Measurements from ENCODE around the gene WHRN.

The WHRN gene

DNA sequence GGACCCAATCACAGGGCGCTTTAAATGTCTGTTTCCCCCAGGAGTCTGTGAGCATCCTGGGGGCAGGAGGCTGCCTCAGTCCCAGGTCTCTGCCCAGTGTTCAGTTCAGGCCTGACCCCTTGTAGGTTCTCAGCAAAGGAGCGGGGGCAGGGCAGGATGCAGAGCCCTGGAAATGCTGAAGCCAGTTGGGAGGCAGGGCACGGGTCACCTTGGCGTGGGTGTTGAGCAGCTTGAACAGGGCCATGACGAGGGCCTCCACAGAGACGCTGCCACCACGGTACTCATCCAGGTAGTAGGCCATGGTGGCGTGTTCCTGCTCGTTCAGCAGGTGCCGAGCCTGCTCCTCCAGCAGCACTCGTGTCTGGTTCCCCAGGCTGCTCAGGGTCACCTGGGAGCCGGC is 81.1 kb downstream of the WHRN start:
- no peak for DNase-seq (ENCODE audit: low read depth, low spot score)

DNA sequence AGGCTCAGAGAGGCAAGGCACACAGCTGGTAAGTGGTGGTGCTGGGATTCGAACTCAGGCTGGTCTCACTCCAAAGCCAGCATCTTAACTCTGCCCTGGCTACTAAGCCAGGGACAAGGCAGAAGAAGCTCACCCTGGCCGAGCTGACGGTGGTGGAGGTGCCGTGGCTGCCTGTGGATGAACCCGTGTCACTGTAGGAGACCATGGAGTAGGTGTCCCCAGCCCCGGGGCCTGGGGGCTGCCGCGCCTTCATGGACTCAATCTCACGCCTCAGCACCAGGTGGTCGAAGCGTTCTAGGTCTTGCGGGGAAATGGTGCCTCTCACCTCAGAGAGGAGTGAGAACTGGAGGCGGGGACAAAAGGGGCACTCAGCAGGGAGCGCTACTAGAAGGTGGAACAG is 82.1 kb downstream of the WHRN start:
- DNase-seq (ENCODE audit: low read depth, low spot score) = no peak

DNA sequence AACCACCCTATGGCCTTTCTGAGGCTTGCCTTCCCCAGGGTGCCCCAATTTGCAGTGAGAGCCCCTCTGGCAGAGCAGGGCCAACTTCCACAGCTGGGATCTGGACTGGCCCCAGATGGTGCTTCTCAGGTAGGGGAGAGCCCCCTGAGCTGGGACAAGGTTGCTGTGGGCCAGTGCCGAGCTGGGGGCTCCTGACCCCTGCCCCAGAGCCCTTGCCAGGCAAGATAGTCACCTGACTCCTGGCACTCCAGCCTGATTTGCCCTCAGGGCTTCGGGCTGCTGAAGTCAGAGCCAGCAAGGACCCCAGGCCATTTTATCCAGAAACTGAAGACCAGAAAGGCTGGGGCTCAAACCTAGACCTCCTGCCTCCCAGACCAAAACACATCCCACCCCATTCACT is 84.1 kb downstream of the WHRN start:
- DNase-seq (ENCODE audit: low read depth, low spot score) = no peak

DNA sequence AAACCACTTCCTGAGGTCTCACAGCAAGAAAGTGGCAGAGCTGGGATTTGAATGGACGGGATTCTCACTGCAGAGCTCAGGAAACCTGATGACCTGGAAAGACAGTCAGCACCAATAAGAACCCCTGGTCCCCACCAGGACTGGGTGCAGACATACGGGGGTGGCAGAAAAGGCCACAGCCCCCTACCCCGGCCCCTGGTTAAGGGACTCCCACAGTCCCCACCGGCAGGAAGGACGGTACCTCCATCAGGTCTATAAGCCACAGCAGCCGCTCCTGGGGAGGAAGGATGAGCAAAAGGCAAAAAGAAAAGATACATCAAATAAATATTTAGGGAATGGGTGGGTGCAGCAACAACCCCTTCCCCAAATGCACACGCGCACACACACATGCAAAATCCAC is 85.5 kb downstream of the WHRN start:
- DNase-seq (ENCODE audit: low read depth, low spot score) = no peak

DNA sequence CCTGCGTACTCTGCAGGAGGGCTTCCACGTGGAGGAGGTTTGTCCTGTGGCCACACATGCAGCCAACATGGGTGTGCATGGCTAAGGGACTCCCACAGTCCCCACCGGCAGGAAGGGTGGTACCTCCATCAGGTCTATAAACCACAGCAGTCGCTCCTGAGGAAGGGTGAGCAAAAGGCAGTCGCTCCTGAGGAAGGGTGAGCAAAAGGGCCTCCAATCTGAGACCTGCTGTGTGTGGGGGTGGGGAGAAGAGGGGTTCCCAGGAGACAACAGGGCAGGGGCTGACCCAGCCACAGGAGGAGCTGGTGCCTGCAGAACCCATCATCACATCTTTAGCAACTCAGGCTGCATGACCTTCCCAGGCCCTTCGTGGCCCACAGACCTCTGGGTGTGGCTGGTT is 87.2 kb downstream of the WHRN start:
- no peak for DNase-seq (ENCODE audit: low read depth, low spot score)

DNA sequence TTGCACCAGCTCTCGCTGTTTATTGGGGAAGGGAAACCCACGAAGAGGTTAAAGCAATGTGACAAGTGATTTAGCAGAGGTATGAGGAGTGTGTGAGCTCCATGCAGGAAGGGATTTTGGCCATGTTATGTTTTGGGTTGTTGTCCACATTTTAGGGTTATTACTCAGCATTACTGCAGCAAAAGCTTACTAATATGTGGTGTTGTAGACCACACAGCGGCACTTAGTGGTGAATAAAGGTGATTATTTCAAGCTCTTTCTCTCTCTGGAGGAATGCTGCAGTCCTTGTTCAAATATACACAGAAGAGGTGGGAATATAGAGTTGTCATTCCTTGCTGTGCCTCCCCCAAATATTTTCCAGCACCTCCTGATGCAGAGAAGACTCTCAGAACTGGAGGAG is 87.8 kb downstream of the WHRN start:
- DNase-seq (ENCODE audit: low read depth, low spot score) = no peak

DNA sequence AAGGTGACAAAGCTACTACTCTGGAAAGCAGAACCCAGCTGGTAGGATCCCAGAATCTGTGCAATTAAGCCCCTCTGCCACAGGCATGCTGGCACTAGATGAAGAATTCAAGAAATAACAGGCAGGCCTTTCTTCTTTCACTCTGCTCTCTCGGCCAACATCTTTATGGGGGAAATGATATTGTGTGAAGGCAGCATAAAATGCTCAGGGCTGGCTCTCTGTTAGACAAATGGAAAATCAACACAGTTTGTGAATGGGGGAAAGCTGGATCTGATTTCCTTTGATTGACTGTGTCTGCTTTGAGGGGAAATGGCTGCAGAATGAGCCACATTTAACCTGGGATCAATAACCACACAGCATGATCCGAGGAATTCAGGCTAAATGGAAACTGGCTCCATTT is 88.4 kb downstream of the WHRN start:
- no peak for DNase-seq (ENCODE audit: low read depth, low spot score)

DNA sequence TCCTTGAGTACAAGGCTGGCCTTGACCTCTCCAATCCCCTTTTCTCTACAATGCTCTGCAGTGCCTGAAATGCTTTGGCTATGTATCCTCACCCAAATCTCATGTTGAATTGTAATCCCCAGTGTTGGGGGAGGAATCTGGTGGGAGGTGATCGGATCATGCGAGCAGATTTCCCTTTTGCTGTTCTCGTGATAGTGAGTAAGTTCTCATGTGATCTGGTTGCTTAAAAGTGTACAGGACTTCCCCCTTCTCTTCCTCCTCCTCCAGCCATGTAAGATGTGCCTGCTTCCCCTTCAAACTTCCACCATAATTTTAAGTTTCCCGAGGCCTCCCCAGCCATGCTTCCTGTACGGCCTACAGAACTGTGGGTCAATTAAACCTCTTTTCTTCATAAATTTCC is 89.0 kb downstream of the WHRN start:
- DNase-seq (ENCODE audit: low read depth, low spot score) = no peak

DNA sequence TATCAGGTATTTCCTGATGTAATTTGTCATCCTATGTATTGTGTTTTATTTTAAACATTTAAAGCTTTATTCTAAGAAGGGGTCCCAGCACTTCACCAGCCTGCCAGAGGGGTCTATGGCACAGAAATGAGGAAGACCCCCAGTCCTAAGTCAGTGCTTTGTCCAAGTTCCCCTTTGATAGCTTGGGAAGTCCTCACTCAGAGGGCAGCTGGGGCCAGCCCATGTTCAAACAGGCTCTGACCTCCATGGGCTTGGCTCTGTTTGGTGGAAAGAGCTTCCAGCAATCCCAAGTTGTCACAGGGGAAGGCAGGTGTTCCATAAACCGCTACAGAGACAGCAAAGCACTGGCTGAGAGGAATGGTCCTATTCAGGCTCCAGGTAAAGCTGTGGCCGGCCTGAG is 90.9 kb downstream of the WHRN start:
- no peak for DNase-seq (ENCODE audit: low read depth, low spot score)

DNA sequence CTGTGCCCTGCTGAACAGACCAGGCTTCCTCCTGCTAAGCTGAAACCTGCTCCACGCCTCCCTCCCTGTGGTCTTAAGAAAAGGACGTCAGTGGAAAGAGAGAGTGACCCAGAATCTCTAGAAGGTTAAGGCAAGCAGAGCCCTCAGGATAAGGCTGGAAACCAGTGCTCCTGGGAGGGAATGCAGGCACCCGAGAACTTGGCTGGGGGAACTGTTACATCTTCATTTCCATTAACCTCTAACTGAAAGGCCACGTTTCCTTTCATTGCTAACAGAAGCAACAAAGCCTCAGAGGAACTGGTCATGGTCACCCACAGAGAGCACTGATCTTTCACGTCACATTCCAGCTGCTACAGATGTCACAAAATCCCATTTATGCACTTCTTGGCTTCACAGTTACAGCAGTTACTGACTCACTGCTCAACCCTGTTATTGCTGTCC is 91.4 kb downstream of the WHRN start:
- DNase-seq (ENCODE audit: low read depth, low spot score) = peak; percentile 76

DNA sequence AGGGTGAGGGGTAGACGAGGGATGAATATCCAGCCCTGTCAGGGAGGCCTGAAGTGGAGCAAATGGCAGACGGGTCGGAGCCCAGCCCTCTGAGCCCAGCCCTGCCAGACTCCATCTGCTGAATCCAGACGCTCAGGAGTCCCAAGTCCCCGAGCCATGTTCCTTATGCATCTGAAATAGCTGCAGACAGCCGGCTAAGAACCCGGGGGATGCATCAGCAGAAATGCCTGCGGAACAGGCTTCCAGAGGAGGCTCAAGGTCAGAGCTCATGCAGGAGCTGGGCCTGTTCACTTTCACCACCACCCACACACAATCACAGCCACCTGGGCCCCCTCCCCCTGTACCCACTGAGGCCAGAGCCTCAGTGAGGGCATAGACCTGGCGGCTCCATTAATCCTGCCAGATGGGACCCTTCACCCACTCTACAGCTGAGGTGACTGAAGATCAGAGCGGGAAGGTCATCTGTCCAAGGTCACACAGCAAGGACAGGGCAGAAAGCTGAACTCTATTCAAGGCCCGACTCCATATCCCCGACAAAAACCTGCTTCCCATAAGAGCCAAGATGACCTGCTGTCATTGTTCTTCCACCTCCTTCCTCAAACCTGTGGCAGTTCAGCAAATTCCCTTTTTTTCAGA is 93.1 kb downstream of the WHRN start:
- no peak for DNase-seq (ENCODE audit: low read depth, low spot score)

DNA sequence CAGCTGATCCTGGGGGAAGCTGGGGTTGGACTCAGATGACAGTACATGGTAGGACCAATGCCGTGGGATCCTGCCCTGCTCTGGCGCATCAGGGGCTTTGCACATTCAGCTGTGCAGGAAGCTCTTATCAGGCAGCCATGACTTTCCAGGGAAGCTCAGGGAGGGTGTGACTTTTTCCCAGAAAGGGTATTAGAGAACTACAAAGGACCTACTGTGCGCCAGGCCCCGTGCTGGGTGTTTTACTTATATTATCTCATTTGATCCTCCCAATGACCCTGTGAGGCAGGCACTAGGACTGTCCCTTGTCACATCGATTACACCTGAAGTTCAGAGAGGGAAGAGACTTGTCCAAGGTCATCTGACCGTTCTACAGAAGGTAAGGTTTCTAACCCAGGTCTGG is 93.8 kb downstream of the WHRN start:
- DNase-seq (ENCODE audit: low read depth, low spot score) = no peak

DNA sequence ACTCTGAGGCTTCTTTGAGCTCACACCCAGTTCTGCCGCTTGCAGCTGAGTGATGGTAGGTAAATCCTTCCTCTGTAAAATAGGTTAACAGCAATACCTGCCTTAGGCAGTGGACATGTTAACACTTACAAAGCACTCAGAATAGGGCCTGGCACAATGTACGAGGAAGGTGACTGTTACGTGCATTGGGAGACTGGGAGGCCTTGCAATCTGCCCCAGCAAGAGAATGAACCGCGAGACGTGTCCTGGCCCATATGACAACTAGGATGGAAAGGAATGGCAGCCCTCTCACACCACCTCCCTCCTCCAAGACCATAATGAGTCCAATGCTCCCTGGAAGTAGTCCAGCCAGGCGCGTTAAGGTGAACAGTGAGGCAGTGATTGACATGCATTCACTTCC is 94.4 kb downstream of the WHRN start:
- no peak for DNase-seq (ENCODE audit: low read depth, low spot score)

DNA sequence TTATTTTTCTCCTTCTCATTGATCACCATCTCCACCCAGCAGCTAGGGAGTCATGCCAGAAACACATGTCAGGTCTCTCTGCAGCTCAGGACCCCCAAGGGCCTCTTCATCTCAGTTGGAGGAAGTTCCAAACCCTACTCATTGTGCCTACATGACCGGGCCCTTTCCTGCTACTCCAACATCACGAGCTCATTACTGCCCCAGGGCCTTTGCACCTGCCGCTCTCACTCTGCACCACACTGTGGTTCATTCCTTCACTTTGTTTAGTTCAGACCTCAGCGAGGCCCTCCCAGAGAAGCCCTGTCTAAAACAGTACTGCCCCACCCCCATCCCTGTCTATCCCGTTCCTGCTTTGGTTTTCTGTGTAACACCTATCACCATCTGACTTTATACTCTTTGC is 95.4 kb downstream of the WHRN start:
- no peak for DNase-seq (ENCODE audit: low read depth, low spot score)

DNA sequence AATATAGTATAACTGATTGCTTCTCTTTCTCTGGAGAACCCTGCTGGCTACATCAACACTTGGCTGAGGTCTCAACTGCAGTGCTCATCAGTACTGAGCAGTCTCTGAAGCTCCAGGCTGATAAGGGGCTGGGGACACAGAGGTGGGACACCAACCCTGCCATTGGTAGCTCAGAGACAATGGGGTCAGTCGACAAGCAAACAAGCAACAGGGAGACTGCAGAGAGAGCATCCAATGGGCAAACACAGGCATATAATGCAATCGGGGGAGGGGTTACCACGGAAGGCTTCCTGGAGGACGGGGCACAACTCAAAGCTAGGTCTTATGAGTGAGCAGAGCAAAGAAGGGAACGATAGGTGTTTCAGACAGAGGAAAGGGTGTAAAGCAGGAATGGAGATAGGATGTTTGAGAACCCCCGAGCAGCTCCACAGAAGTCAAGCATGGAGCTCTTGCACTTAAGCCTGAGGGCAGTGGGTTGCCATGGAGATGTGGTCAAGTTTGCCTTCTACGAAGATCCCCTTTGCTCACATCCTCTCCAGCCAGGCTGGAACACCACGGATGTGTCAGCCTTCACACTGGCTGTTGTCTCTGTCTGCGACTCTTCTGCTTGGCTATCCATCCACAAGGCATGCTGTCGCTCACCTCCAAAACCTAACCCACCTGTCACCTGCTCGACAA is 96.0 kb downstream of the WHRN start:
- DNase-seq (ENCODE audit: low read depth, low spot score) = no peak

DNA sequence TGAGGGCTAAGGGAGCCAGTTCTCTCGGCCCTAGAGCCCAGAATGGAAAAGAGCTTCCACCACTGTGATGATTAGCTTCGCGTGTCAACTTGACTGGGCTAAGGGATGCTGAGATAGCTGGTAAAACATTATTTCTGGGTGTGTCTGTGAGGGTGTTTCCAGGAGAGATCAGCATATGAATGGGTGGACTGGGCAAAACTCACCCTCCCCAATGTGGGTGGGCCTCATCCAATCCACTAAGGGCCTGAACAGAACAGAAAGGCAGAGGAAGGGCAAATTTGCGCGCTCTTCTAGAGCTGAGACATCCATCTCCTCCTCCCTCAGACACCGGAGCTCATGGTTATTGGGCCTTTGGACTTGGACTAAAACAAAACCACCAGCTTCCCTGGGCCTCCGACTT is 96.6 kb downstream of the WHRN start:
- no peak for DNase-seq (ENCODE audit: low read depth, low spot score)

DNA sequence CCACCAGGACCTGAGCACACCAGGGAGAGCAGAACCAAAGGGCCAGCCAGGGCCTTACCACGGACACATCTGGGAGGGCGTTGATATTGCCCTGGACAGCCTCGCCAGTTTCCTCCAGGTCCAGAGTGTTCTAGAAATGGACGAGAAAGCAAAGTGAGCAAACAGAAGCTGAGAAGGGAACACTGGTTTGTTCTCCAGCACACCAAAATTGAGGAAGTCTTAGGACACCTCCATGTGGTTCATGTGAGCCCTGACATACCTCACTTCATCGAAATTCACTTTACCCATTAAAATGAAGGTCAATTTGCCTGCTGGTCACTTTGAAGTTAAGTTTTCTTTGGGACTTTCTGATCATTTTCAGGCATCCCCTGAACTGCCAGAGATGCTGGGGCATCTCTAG is 97.4 kb downstream of the WHRN start:
- no peak for DNase-seq (ENCODE audit: low read depth, low spot score)

DNA sequence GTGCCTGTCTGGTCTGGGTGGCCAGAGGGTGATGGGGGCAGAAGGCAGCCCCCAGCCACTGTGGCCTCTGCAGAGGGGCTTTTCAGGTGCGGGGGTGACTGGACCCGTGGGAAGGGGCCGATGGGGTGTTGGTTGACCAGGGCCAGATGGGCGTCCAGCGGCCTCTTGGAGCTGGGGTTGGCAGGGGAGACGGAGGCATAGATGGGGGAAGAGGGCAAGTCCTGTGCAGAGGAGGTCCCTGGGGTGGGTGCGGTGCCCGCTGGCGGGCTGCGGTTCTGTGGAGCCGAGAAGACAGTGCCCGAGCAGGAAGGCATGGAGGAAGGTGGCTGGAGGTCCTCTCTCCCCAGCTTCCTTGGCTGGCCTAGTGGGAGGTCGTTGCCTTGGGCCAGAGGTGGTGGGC is 98.8 kb downstream of the WHRN start:
- no peak for DNase-seq (ENCODE audit: low read depth, low spot score)

DNA sequence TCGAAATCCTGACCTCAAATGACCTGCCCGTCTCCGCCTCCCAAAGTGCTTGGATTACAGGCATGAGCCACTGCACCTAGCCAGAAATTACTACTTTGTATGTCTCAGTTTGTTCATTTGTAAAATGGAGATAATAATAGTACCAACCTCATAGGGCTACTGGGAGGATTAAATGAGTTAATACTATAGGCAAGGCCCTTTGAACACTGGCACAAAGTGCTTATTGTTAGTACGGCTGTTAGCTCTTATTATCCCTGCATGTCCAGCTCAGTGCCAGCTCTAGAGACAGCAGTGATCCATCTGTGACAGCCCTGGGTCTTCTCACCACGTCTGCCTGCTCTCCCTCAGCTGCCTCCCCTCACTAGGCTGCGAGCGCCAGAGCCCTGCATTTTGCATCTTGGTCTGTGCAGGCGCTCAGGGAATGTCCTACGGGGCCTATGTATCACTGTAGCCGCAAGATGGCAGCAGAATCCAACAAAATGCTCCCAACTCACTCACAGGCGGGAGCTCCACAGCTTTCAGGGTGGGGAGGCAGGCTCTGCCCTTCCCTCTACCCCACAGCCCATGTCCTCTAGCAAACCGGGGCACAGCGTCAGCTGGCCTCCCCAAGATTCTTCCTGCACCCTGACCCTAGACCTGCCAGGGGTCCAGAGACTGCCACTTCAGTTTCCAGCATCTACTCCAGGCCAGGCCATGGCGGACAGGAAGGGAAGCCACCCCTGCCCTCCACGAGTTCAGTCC is 99.8 kb downstream of the WHRN start:
- DNase-seq (ENCODE audit: low read depth, low spot score) = no peak

DNA sequence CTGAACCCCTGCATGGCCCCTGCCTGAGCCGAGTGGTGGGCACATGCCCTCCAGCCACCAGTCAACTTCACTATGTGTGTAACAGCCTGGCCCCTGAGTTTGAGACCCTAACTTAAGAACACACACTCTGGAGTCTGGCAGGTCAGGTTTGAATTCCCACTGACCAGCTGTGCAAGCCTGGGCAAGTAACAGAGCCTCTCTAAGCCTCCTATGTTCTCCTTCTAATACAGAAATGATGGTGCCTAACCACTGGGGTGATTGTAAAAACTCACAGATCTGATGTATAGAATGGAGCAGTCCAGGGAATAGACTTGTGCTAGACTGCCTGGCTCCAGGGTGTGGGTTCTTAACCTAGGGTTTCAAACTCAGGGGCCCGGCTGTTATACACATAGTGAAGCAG is 100.7 kb downstream of the WHRN start:
- DNase-seq (ENCODE audit: low read depth, low spot score) = no peak

DNA sequence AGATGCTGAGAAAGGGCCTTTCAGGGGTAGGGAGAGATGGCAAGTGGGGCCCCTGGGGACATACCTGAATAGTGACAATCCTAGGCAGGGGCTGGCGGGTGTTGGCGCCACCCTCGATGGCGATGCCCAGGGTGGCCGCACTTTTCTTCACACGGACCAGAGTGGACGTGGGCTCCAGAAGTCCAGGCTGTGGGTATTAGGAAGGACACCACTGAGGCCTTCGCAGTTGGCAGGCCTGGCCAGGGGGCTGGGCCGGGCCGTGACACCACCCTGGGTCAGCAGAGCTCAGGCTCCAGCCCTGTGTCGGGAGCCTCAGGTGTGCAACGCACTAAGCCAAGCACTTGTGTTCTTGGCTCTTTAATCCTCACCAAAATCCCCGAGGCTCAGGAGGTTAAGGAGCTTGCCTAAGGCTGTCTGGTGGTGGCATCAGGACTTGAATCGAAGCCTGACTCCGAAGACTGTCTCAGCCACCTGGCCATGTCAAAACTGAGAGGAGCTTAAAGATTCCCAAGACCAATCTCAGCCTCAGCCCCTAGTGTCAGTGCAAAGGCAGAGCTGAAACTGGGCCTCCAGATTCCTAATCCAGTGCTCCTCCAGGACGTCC is 102.0 kb downstream of the WHRN start:
- DNase-seq (ENCODE audit: low read depth, low spot score) = no peak

DNA sequence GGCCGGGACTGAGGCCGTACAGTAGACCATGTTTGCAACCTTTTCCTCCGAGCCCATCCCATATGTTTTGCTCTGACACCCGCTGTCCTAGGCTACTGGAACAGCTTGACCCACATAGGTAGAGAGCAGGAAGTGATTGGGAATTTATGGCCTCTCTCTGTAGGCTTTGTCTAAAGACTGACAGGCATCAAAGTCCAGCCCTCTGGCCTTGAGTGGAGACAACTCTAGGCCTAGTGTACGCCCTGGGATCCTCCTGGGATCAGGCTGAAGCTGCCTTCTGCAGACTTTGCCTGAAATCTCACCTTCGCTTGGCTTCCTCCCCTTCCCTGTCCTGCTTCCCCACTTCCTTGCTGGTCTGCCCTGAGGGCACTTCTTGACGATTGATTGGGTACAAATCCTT is 103.9 kb downstream of the WHRN start:
- DNase-seq (ENCODE audit: low read depth, low spot score) = no peak

DNA sequence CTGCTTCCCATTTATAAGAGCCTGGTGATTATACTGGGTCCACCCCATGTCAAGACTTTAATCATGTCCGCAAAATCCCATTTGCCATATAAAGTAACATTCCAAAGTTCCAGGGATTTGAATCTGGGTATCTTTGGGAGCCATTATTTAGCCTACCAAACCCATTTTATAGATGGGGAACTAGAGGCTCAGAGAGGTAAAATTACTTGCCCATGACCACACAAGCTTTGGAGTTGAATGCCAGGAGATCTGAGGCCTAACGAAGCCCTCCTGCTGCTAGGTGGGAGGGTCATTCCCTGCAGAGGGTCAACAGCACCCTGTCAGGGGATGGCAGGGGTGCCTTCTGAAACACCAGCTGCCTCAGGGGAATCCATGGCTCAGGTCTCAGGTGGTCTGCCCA is 104.5 kb downstream of the WHRN start:
- no peak for DNase-seq (ENCODE audit: low read depth, low spot score)
